ENCODE measurements around the gene CHAC1.

DNA sequence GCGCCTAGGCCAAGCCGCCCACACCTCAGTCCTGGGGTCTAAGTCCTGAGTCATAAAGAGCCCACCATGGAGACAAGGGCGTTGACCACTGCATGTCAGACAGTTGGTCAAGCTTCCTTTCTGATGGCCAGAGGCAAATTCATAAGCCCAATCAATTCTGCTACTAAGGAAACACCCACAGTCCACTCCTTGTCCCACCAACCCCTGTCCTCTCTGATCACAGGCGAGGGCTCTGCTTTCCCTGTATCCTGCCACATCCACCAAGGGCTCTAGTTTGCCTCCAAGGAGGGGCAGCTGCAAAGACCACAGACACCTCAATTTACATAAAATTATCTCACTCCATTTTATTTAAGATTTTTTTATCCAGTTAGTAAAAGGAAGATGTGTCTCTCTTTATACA lies 25.3 kb downstream of the CHAC1 start:
- TF ChIP-seq, protein P1, sequence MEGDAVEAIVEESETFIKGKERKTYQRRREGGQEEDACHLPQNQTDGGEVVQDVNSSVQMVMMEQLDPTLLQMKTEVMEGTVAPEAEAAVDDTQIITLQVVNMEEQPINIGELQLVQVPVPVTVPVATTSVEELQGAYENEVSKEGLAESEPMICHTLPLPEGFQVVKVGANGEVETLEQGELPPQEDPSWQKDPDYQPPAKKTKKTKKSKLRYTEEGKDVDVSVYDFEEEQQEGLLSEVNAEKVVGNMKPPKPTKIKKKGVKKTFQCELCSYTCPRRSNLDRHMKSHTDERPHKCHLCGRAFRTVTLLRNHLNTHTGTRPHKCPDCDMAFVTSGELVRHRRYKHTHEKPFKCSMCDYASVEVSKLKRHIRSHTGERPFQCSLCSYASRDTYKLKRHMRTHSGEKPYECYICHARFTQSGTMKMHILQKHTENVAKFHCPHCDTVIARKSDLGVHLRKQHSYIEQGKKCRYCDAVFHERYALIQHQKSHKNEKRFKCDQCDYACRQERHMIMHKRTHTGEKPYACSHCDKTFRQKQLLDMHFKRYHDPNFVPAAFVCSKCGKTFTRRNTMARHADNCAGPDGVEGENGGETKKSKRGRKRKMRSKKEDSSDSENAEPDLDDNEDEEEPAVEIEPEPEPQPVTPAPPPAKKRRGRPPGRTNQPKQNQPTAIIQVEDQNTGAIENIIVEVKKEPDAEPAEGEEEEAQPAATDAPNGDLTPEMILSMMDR (IDR thresholded peaks at IDR 0.05), result no peak
- no peak for TF ChIP-seq POLR2AphosphoS5 (IDR thresholded peaks at IDR 0.05)
